ENCODE results near the gene EEPD1. TPM values are rescaled to one million over a fixed set of nuclear protein-coding genes. Genes with fewer than 3 reads are reported as not detected.

EEPD1 gene
- total RNA-seq, 1 experiment from 2014 or later, result 7.8 TPM

- no peak overlapping the region for H3K27ac Mint-ChIP-seq
- H3K27me3 Mint-ChIP-seq (ENCODE audit: low read depth), result no peaks in the 10 kb centered on the region; the same call in 1 of the 2 replicates
- H3K36me3 Mint-ChIP-seq, result peaks cover 7% of the 10 kb centered on the region; the same call in 1 of the 2 replicates
- CTCF ChIA-PET, result interaction anchor here (1.7 kb wide), 1 partner anchor 10 kb away, joined by 9 read pairs; no protein-coding TSS in a partner anchor
- no peak for DNase-seq (ENCODE audit: low spot score)
- H3K4me3 Mint-ChIP-seq, result no peak overlapping the region
- peaks cover 32% of the 10 kb centered on the region for H3K9me3 Mint-ChIP-seq
- TF ChIP-seq ZNF281 (CRISPR knock-in tag; IDR thresholded peaks at IDR 0.05) (no peak), CBFB (CRISPR knock-in tag; IDR thresholded peaks at IDR 0.05; ENCODE audit: low read depth) (no peak), FOXP4 (CRISPR knock-in tag; IDR thresholded peaks at IDR 0.05) (no peak), PRRX2 (CRISPR knock-in tag; IDR thresholded peaks at IDR 0.05) (no peak), AR (CRISPR knock-in tag; IDR thresholded peaks at IDR 0.05) (no peak), ZNF138 (CRISPR knock-in tag; conservative IDR thresholded peaks at IDR 0.05) (no peak), TEAD1 (CRISPR knock-in tag; IDR thresholded peaks at IDR 0.05) (no peak), ATF3 (CRISPR knock-in tag; conservative IDR thresholded peaks at IDR 0.05) (no peak), HMGXB4 (CRISPR knock-in tag; IDR thresholded peaks at IDR 0.05) (no peak), AFF4 (CRISPR knock-in tag; IDR thresholded peaks at IDR 0.05; ENCODE audit: borderline replicate concordance) (no peak), ZNF232 (CRISPR knock-in tag; IDR thresholded peaks at IDR 0.05) (no peak), ERG (CRISPR knock-in tag; IDR thresholded peaks at IDR 0.05) (no peak)
- ATAC-seq, result no peak
- H3K4me1 Mint-ChIP-seq, result peaks cover 11% of the 10 kb centered on the region
- POLR2A ChIA-PET, result no interaction called here
These were observed 33.9 kb upstream of the EEPD1 start for GRCh38 chr7:36119005-36119706.
